Lower leg skin (tissue), 4 donors: Measurements from ENCODE around the gene NINJ2. TPM values are rescaled to one million over a fixed set of nuclear protein-coding genes. Genes with fewer than 3 reads are reported as not detected.

Experiments used
- DNase-seq, 2 donors: peaks; one replicate each; pipeline ENCODE4 v3.0.0-alpha.2; 2019; ENCODE audit warnings: low spot score in 2 of 2
- H3K4me3 ChIP-seq: fragments of 200-600 bp; sonication (generic); 2 replicates; pipeline ENCODE4 v1.5.1; 2017; ENCODE audit warnings: mild to moderate bottlenecking, low read depth; ENCODE audit not compliant: poor library complexity, severe bottlenecking
- POLR2A ChIP-seq, 2 donors: fragments of 450-650 bp; IDR thresholded peaks; one replicate each; pipeline ENCODE4 v1.6.1; 2016 to 2017; ENCODE audit warnings: antibody characterized with exemption in 2 of 2, mild to moderate bottlenecking in 1 of 2, moderate library complexity in 1 of 2
- whole genome bisulfite sequencing, 2 donors: methylation state at CpG; one replicate each; pipeline ENCODE4 v1.1.5; 2018; 5-methylcytosine and 5-hydroxymethylcytosine counted together
- intact Hi-C: fragments of 100-400 bp; cut with DNase I; formaldehyde crosslinking; loops from one replicate; pipeline ENCODE4 v1.15.0; 2023; ENCODE audit warnings: low total_unique reads
- total RNA-seq, 4 donors: library from RNA; depleted of rRNA; stranded (reverse); fragments of >200 nt; gene quantifications; one replicate each; pipeline ENCODE4 v1.1.0, GENCODE V29; 2016
- TF ChIP-seq, protein P1 (sequence below), 3 donors: fragments of 450-650 bp; IDR thresholded peaks; one replicate each; pipeline ENCODE4 v1.5.1; 2016; ENCODE audit warnings: antibody characterized with exemption in 3 of 3, mild to moderate bottlenecking in 3 of 3, moderate library complexity in 2 of 3

NINJ2 gene
- total RNA-seq, 4 donors from 2014 or later = 4.5 to 30.8 (median 11.5) TPM

DNA sequence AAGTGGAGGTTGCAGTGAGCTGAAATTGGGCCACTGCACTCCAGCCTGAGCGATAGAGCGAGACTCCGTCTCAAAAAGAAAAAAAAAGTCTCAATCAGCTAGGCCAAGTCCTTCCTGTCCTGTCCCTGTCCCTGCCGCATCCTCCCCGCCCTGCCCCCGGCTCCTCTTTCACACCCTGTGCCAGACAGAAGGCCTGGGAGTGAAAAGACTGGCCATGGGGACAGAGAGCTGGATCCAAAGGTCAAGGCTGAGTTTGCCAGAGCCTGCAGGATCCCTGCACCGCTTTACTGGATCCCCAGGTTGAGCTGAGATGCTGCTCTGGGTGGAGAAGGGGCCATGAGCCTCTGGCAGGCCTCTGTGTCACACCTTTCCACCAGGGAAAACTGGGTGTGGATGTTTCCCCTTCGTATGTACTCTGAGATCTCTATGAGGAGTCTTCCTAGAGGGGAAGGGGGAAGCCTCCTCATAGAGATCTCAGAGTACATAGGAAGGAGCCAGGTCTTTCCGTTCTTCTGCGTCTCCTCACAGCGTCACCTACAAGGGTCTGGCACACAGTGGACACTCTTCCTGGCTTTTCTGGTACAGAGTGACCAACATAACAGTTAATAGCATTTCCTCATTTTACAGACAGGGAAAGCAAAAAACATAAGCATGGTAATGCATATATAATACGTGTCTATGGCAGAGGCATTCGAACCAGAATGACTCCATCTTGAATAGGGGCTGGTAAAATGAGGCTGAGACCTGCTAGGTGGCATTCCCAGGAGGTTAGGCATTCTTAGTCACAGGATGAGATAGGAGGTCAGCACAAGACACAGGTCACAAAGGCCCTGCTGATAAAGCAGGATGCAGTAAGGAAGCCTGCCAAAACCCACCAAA lies 35.1 kb downstream of the NINJ2 start:
- TF ChIP-seq, protein P1, sequence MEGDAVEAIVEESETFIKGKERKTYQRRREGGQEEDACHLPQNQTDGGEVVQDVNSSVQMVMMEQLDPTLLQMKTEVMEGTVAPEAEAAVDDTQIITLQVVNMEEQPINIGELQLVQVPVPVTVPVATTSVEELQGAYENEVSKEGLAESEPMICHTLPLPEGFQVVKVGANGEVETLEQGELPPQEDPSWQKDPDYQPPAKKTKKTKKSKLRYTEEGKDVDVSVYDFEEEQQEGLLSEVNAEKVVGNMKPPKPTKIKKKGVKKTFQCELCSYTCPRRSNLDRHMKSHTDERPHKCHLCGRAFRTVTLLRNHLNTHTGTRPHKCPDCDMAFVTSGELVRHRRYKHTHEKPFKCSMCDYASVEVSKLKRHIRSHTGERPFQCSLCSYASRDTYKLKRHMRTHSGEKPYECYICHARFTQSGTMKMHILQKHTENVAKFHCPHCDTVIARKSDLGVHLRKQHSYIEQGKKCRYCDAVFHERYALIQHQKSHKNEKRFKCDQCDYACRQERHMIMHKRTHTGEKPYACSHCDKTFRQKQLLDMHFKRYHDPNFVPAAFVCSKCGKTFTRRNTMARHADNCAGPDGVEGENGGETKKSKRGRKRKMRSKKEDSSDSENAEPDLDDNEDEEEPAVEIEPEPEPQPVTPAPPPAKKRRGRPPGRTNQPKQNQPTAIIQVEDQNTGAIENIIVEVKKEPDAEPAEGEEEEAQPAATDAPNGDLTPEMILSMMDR (IDR thresholded peaks at IDR 0.05) = no peak
- H3K4me3 ChIP-seq = no peak overlapping the region
- intact Hi-C loops = no loop called here
- WGBS, 2 donors = 78 to 86% methylated on average over 13 of the region's 13 CpGs
- DNase-seq = no peak

DNA sequence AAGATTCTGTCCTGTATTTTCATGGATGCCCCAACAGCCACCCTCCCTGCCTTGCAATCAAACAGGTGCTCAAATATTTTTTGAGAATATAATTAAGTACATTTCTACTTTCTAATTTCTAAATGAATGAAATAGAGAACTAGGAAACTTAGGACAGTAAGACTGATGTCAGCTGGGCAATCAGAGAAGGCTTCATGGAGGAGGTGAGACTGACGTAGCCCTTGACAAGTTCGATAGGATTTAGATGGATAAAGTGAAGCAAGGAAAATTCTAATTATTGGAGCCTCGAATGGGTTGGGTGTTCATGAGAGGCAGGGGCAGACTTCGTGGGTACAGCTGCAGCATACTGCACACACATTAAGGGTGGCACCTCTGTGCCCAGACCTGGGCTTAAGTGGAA lies 36.0 kb downstream of the NINJ2 start:
- TF ChIP-seq POLR2A (IDR thresholded peaks at IDR 0.05) = no peak
- TF ChIP-seq, protein P1 (IDR thresholded peaks at IDR 0.05) = no peak
- 89 to 98% methylated on average over 4 of the region's 4 CpGs for WGBS, 2 donors
- no peak for DNase-seq
- H3K4me3 ChIP-seq = no peak overlapping the region
- intact Hi-C loops = no loop called here

DNA sequence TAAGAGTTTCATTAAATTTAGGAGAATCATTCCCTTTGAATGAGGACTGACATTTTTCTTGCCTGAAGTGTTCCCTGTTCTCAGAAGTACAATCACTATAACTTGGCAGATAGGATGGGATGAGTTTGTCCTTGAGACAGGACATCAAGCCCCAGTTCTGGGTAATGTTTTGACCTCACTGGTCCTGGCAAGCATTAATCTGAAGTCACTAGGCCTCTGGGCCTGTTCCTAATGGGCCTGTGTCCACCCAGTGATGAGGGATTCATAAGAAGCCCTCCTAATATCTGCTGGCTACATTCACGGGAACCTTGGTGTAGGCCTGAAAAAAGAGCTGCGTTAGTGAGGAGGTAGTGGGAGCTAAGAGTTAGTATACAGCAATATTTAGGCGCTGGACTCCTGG lies 37.2 kb downstream of the NINJ2 start:
- H3K4me3 ChIP-seq = no peak overlapping the region
- DNase-seq = no peak
- intact Hi-C loops = no loop called here
- WGBS, 2 donors = 86 to 94% methylated on average over 3 of the region's 3 CpGs
- TF ChIP-seq, protein P1 (IDR thresholded peaks at IDR 0.05) = no peak
- no peak for TF ChIP-seq POLR2A (IDR thresholded peaks at IDR 0.05)

DNA sequence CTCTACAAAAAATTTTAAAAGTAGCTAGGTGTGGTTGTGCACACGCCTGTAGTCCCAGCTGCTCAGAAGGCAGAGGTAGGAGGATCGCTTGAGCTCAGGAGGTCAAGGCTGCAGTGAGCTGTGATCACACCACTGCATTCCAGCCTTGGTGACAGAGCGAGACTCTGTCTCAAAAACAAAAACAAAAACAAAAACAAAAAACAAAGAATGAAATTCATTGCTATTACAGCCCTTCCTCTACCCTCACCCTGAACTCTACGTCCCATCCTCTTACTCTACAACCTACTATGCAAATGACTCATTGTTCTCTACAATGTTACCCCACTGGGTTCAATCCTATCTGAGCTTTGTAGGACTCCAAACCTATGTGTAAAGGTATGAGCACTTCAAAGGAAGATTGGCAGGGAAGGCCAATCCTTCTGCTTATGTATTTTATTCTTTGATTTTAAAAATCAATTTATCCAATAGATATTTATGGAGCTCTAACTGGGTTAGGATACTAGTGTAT lies 39.3 kb downstream of the NINJ2 start:
- intact Hi-C loops = no loop called here
- no peak for TF ChIP-seq POLR2A (IDR thresholded peaks at IDR 0.05)
- TF ChIP-seq, protein P1 (IDR thresholded peaks at IDR 0.05) = no peak
- H3K4me3 ChIP-seq = no peak overlapping the region
- WGBS, 2 donors = 88 to 89% methylated on average over 4 of the region's 4 CpGs
- DNase-seq = no peak

DNA sequence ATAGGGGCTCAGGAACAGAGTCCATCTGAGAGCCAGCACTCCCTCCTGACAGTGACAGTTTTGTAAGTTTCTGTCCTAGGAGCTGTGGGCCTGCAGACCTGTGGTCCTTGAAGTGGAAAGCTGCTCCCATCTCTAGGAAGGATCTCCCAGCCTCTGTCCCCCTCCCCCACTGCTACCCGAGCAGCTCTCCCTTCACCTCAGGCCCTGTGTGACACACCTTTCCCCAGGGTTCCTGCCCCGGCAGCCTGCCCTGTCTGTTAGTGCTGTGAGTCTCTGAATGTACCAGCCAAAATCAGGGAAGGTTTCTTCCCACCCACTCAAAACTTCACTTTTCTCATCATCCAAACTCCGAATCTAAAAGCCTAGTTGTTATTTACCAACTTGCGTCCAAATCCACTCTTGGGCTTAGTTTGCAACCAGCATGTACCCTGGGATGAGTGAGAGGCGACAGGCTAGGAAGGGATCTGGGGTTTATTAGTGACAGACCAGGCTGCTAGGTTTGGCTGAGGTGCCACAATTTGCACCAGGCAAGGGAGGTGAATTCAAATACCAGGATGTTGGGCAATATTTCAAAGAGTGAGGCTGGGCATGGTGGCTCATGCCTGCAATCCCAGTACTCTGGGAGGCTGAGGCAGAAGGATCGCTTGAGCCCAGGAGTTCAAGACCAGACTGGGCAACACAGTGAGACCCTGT lies 39.9 kb downstream of the NINJ2 start:
- no peak overlapping the region for H3K4me3 ChIP-seq
- TF ChIP-seq, protein P1 (IDR thresholded peaks at IDR 0.05) = no peak
- no peak for TF ChIP-seq POLR2A (IDR thresholded peaks at IDR 0.05)
- intact Hi-C loops = no loop called here
- 61 to 65% methylated on average over 6 of the region's 6 CpGs for WGBS, 2 donors
- no peak for DNase-seq
